ENCODE measurements around the gene ARMS2. TPM values are rescaled to one million over a fixed set of nuclear protein-coding genes. Genes with fewer than 3 reads are reported as not detected.

ARMS2 gene
- polyA plus RNA-seq, 1 of the 3 experiments (the other 2 are of a cell fraction), result not detected

- H3K4me3 ChIP-seq (ENCODE audit: low read depth in 2 of 2, low read length in 1 of 2), result no peak overlapping the region
- no peak for TF ChIP-seq GABPA (IDR thresholded peaks at IDR 0.05; ENCODE audit: low read depth)
- DNase-seq, result no peak
- no peaks in the 10 kb centered on the region; the same call in 1 of the 2 replicates for H4K20me1 ChIP-seq (ENCODE audit: insufficient read depth)
- WGBS (ENCODE audit: low lambda C conversion rate), result 82% methylated on average over 5 of the region's 5 CpGs
- H3F3A ChIP-seq (replicated peaks; ENCODE audit: insufficient read depth), result peaks cover 3% of the 10 kb centered on the region
- peaks cover 5 to 19% of the 10 kb centered on the region in 2 experiments; a peak in 2 of 4 replicates for H3K4me1 ChIP-seq (ENCODE audit: control insufficient read depth in 1 of 2, insufficient read depth in 2 of 2, low read depth in 1 of 2, low read length in 1 of 2)
- no peaks in the 10 kb centered on the region for H3K9me2 ChIP-seq
- no peak overlapping the region for H3K9ac ChIP-seq
- H3K36me3 ChIP-seq (replicated peaks in 1 of 2; ENCODE audit: control insufficient read depth in 1 of 2, insufficient read depth in 2 of 2, low read length in 1 of 2), result no peaks in the 10 kb centered on the region
- POLR2A ChIA-PET, result no interaction called here
- H3K79me2 ChIP-seq (ENCODE audit: insufficient read depth), result peaks cover 11% of the 10 kb centered on the region
- CTCF ChIA-PET, result interaction anchor here (2.0 kb wide), 1 partner anchor 23 kb away, joined by 6 read pairs; no protein-coding TSS in a partner anchor
- no peaks in the 10 kb centered on the region for H3K9me3 ChIP-seq
- no peaks in the 10 kb centered on the region for H3K27me3 ChIP-seq (ENCODE audit: insufficient read depth)
- no peak overlapping the region for H3K4me2 ChIP-seq
- no peak overlapping the region for H2AFZ ChIP-seq (ENCODE audit: low read depth)
- no peak overlapping the region for H3K27ac ChIP-seq (ENCODE audit: low read depth in 2 of 2, low read length in 1 of 2)
Measured at GRCh38 chr10:122457934-122458333, 3.5 kb downstream of the ARMS2 start.

GRCh38 chr10:122458693-122459092 lies 4.2 kb downstream of the ARMS2 start:
- Histone ChIP-seq H3K4me2 (no peak overlapping the region), H3K9me3 (no peaks in the 10 kb centered on the region), H3K27me3 (ENCODE audit: insufficient read depth) (no peaks in the 10 kb centered on the region), H3K9ac (no peak overlapping the region), H3K79me2 (ENCODE audit: insufficient read depth) (peaks cover 18% of the 10 kb centered on the region), H3F3A (replicated peaks; ENCODE audit: insufficient read depth) (peaks cover 3% of the 10 kb centered on the region), H3K4me3 (ENCODE audit: low read depth in 2 of 2, low read length in 1 of 2) (no peak overlapping the region), H3K36me3 (replicated peaks in 1 of 2; ENCODE audit: control insufficient read depth in 1 of 2, insufficient read depth in 2 of 2, low read length in 1 of 2) (no peaks in the 10 kb centered on the region), H3K27ac (ENCODE audit: low read depth in 2 of 2, low read length in 1 of 2) (no peak overlapping the region), H3K9me2 (no peaks in the 10 kb centered on the region), H3K4me1 (ENCODE audit: control insufficient read depth in 1 of 2, insufficient read depth in 2 of 2, low read depth in 1 of 2, low read length in 1 of 2) (peaks cover 5 to 19% of the 10 kb centered on the region in 2 experiments; a peak in 2 of 4 replicates), H2AFZ (ENCODE audit: low read depth) (no peak overlapping the region), H4K20me1 (ENCODE audit: insufficient read depth) (peaks cover 6% of the 10 kb centered on the region)
- ChIA-PET POLR2A (no interaction called here), CTCF (interaction anchor here (1.3 kb wide), 1 partner anchor 23 kb away, joined by 4 read pairs; no protein-coding TSS in a partner anchor)
- 89% methylated on average over 6 of the region's 6 CpGs for WGBS (ENCODE audit: low lambda C conversion rate)
- TF ChIP-seq FOXJ3 (CRISPR knock-in tag; IDR thresholded peaks at IDR 0.05) (no peak), CHD2 (IDR thresholded peaks at IDR 0.05; ENCODE audit: low read length, partially characterized antibody) (no peak), TCF12 (IDR thresholded peaks at IDR 0.05) (no peak), SMC3 (IDR thresholded peaks at IDR 0.05; ENCODE audit: low read depth, low read length) (no peak), TEAD4 (IDR thresholded peaks at IDR 0.05; ENCODE audit: borderline replicate concordance, insufficient read depth) (no peak), GABPA (IDR thresholded peaks at IDR 0.05; ENCODE audit: low read depth) (no peak), RFX5 (IDR thresholded peaks at IDR 0.05; ENCODE audit: low read length) (no peak)
- TF ChIP-seq, protein P1, sequence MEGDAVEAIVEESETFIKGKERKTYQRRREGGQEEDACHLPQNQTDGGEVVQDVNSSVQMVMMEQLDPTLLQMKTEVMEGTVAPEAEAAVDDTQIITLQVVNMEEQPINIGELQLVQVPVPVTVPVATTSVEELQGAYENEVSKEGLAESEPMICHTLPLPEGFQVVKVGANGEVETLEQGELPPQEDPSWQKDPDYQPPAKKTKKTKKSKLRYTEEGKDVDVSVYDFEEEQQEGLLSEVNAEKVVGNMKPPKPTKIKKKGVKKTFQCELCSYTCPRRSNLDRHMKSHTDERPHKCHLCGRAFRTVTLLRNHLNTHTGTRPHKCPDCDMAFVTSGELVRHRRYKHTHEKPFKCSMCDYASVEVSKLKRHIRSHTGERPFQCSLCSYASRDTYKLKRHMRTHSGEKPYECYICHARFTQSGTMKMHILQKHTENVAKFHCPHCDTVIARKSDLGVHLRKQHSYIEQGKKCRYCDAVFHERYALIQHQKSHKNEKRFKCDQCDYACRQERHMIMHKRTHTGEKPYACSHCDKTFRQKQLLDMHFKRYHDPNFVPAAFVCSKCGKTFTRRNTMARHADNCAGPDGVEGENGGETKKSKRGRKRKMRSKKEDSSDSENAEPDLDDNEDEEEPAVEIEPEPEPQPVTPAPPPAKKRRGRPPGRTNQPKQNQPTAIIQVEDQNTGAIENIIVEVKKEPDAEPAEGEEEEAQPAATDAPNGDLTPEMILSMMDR (IDR thresholded peaks at IDR 0.05), result no peak
- no peak for DNase-seq

GRCh38 chr10:122459561-122460273 lies 5.3 kb downstream of the ARMS2 start:
- Histone ChIP-seq H3K4me3 (ENCODE audit: low read depth in 2 of 2, low read length in 1 of 2) (no peak overlapping the region), H3K9me2 (no peaks in the 10 kb centered on the region), H3F3A (replicated peaks; ENCODE audit: insufficient read depth) (peaks cover 3% of the 10 kb centered on the region), H3K27ac (ENCODE audit: low read depth in 2 of 2, low read length in 1 of 2) (peak overlapping the region in 1 of 2 experiments; percentile 22; a peak in 1 of 4 replicates), H3K79me2 (ENCODE audit: insufficient read depth) (peaks cover 29% of the 10 kb centered on the region), H3K4me1 (ENCODE audit: control insufficient read depth in 1 of 2, insufficient read depth in 2 of 2, low read depth in 1 of 2, low read length in 1 of 2) (peaks cover 5 to 19% of the 10 kb centered on the region in 2 experiments; a peak in 2 of 4 replicates), H2AFZ (ENCODE audit: low read depth) (no peak overlapping the region), H3K36me3 (replicated peaks in 1 of 2; ENCODE audit: control insufficient read depth in 1 of 2, insufficient read depth in 2 of 2, low read length in 1 of 2) (no peaks in the 10 kb centered on the region), H3K4me2 (peak overlapping the region; percentile 98; the same call in 1 of the 2 replicates), H4K20me1 (ENCODE audit: insufficient read depth) (peaks cover 16% of the 10 kb centered on the region), H3K9me3 (no peaks in the 10 kb centered on the region), H3K9ac (no peak overlapping the region), H3K27me3 (ENCODE audit: insufficient read depth) (no peaks in the 10 kb centered on the region)
- POLR2A ChIA-PET, result no interaction called here
- no peak for DNase-seq
- CTCF ChIA-PET, result interaction anchor here (1.3 kb wide), 1 partner anchor 24 kb away, joined by 4 read pairs; no protein-coding TSS in a partner anchor
- WGBS (ENCODE audit: low lambda C conversion rate), result 76% methylated on average over 14 of the region's 14 CpGs
- no peak for TF ChIP-seq POLR2AphosphoS5 (IDR thresholded peaks at IDR 0.05; ENCODE audit: low read depth, low read length)
- TF ChIP-seq, protein P2, sequence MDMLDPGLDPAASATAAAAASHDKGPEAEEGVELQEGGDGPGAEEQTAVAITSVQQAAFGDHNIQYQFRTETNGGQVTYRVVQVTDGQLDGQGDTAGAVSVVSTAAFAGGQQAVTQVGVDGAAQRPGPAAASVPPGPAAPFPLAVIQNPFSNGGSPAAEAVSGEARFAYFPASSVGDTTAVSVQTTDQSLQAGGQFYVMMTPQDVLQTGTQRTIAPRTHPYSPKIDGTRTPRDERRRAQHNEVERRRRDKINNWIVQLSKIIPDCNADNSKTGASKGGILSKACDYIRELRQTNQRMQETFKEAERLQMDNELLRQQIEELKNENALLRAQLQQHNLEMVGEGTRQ (IDR thresholded peaks at IDR 0.05; ENCODE audit: borderline replicate concordance, low read depth, low read length), result no peak
- no peak for TF ChIP-seq FOSL2 (IDR thresholded peaks at IDR 0.05; ENCODE audit: borderline replicate concordance, low read depth)
- TF ChIP-seq MEF2A (IDR thresholded peaks at IDR 0.05; ENCODE audit: borderline replicate concordance, low read depth), result no peak
- TF ChIP-seq JUND (IDR thresholded peaks at IDR 0.05), result no peak
- TF ChIP-seq, protein P3, sequence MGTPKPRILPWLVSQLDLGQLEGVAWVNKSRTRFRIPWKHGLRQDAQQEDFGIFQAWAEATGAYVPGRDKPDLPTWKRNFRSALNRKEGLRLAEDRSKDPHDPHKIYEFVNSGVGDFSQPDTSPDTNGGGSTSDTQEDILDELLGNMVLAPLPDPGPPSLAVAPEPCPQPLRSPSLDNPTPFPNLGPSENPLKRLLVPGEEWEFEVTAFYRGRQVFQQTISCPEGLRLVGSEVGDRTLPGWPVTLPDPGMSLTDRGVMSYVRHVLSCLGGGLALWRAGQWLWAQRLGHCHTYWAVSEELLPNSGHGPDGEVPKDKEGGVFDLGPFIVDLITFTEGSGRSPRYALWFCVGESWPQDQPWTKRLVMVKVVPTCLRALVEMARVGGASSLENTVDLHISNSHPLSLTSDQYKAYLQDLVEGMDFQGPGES (IDR thresholded peaks at IDR 0.05; ENCODE audit: low read depth, low read length), result no peak
- no peak for TF ChIP-seq RXRA (IDR thresholded peaks at IDR 0.05; ENCODE audit: borderline replicate concordance, low read depth)
- TF ChIP-seq TAF1 (IDR thresholded peaks at IDR 0.05; ENCODE audit: borderline replicate concordance, low read depth, low read length), result no peak
- no peak for TF ChIP-seq EP300 (IDR thresholded peaks at IDR 0.05; ENCODE audit: borderline replicate concordance in 1 of 2, low read depth in 1 of 2, low read length in 1 of 2)
- no peak for TF ChIP-seq YY1 (IDR thresholded peaks at IDR 0.05; ENCODE audit: low read depth)
- TF ChIP-seq NRF1 (IDR thresholded peaks at IDR 0.05; ENCODE audit: low read depth, low read length), result no peak
